NT2/D1 (cell line): Measurements from ENCODE around the gene MTERF2.

ENCODE experiments used
- SUZ12 ChIP-seq: IDR thresholded peaks from 2 replicates; pipeline ENCODE4 v1.6.1; 2011; ENCODE audit not compliant: insufficient read length, insufficient read depth; ENCODE audit errors: extremely low read depth
- YY1 ChIP-seq: IDR thresholded peaks from 2 replicates; pipeline ENCODE4 v1.6.1; 2011; ENCODE audit not compliant: insufficient read length, insufficient read depth
- ZNF274 ChIP-seq: IDR thresholded peaks from 2 replicates; pipeline ENCODE4 v1.6.1; 2011; ENCODE audit warnings: mild to moderate bottlenecking, low read depth, low read length

GRCh38 chr12:106975993-106976658 lies 10.8 kb downstream of the MTERF2 start:
- TF ChIP-seq ZNF274 (no peak), YY1 (no peak), SUZ12 (no peak)
